Erythroblast (primary cell): Measurements from ENCODE around the gene SLC13A4.

ENCODE experiments used
- GATA1 ChIP-seq: IDR thresholded peaks from 2 replicates; pipeline ENCODE4 v1.6.1; 2011; ENCODE audit warnings: low read depth, mild to moderate bottlenecking, control low read depth, low read length, moderate library complexity
- POLR2A ChIP-seq: IDR thresholded peaks from 2 replicates; pipeline ENCODE4 v1.6.1; 2011; ENCODE audit warnings: mild to moderate bottlenecking, low read length

DNA sequence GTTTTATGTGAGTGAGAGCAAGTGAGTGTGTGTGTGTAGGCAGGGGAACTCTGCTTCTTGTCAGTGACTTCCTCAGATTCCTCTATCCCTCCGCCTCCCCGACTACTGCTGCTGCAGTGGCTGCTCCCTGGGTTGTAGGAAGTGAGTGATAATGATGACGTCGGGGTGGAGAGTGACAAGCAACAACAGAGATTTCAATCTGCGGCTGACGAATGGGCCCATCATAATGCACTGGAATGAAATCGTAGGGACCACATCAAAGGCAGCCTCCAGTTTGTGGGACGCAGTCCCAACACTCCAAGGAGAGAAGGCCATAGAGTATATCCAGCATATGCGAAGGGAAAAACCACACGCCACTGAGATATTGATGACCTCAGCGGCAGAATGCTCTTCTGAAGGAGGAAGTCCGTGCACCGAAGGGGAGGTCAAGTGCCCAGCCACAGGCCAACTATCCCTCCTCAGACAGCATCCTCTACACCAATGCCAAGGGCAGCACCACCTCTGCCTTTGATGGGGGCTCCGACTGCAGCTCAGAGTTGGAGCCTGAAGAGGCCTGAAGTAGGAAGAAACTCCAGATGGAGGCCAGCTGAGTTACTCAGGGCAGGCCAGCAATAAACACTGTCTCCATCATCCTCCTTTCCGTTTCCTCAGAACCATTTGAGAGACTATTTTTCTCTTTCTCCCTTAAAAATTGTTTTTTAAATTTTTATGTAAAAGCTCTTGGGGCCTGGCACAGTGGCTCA lies 77.0 kb downstream of the SLC13A4 start:
- TF ChIP-seq POLR2A (no peak), GATA1 (no peak)
